Effector CD8-positive, alpha-beta T cell (primary cell): ENCODE data around the gene ATF6B.
"Not testable (repeated sequence)": the region's sequence is repeated elsewhere in the genome, so short reads cannot be mapped to it uniquely, and the experiment has no call there.

Source experiments
- DNase-seq: peaks from one replicate; lab custom pipeline; 2025; lab: John Stamatoyannopoulos, UW

The ATF6B gene

GRCh38 chr6:32154514-32155161 lies 26.6 kb upstream of the ATF6B start:
- DNase-seq, result peak; percentile 48

GRCh38 chr6:32153564-32154513 lies 25.8 kb upstream of the ATF6B start, which contains the start of gene PPT2:
Gene PPT2 (plus strand): TSS chr6:32154141. CDS start chr6:32154595, 454 bp downstream.
- DNase-seq, result peak; percentile 74

GRCh38 chr6:32152769-32153563 lies 24.9 kb upstream of the ATF6B start:
- DNase-seq, result no peak

GRCh38 chr6:32151863-32152768 lies 24.1 kb upstream of the ATF6B start, which contains the start of gene PRRT1:
Gene PRRT1 (minus strand): TSS chr6:32151939. CDS start chr6:32151827, 112 bp downstream.
- DNase-seq, result no peak

- DNase-seq, result no peak
These were observed 23.3 kb upstream of the ATF6B start for GRCh38 chr6:32151181-32151862.

GRCh38 chr6:32149932-32150870 lies 22.2 kb upstream of the ATF6B start:
- no peak for DNase-seq

- DNase-seq, result no peak
These were observed 21.2 kb upstream of the ATF6B start for GRCh38 chr6:32149092-32149755.

GRCh38 chr6:32148289-32149091 lies 20.4 kb upstream of the ATF6B start:
- peak; percentile 67 for DNase-seq

GRCh38 chr6:32147401-32148132 lies 19.5 kb upstream of the ATF6B start:
- no peak for DNase-seq

GRCh38 chr6:32146687-32147086 lies 18.6 kb upstream of the ATF6B start:
- no peak for DNase-seq

- DNase-seq, result no peak
These were observed 18.2 kb upstream of the ATF6B start for GRCh38 chr6:32146287-32146686.

- DNase-seq, result not testable (repeated sequence)
These were observed 16.2 kb upstream of the ATF6B start for GRCh38 chr6:32144238-32144637.

- DNase-seq, result no peak
These were observed 12.5 kb upstream of the ATF6B start for GRCh38 chr6:32140420-32141046.

- no peak for DNase-seq
These were observed 11.5 kb upstream of the ATF6B start for GRCh38 chr6:32139590-32139989.

- no peak for DNase-seq
These were observed 9.4 kb upstream of the ATF6B start for GRCh38 chr6:32137454-32137853.

- no peak for DNase-seq
These were observed 5.7 kb upstream of the ATF6B start for GRCh38 chr6:32133786-32134185.

- DNase-seq, result no peak
These were observed 4.1 kb upstream of the ATF6B start for GRCh38 chr6:32132110-32132509.
